ENCODE data around the gene CDH13. TPM values are rescaled to one million over a fixed set of nuclear protein-coding genes. Genes with fewer than 3 reads are reported as not detected.

Gene CDH13
- polyA plus RNA-seq, 1 donor from 2014 or later, result 3.2 TPM

- Histone ChIP-seq H3K9me2 (ENCODE audit: insufficient read depth, low read length) (no peaks in the 10 kb centered on the region), H3K4me3 (ENCODE audit: low read length) (no peak overlapping the region), H3K79me2 (replicated peaks; ENCODE audit: insufficient read depth, low read length) (no peaks in the 10 kb centered on the region), H3K27me3 (ENCODE audit: insufficient read depth, low read depth, low read length) (no peaks in the 10 kb centered on the region), H3K9ac (ENCODE audit: low read length) (no peak overlapping the region), H3K4me2 (ENCODE audit: low read length) (no peak overlapping the region), H4K20me1 (ENCODE audit: insufficient read depth) (no peaks in the 10 kb centered on the region), H3F3A (ENCODE audit: insufficient read depth, low read length, poor library complexity, severe bottlenecking) (no peaks in the 10 kb centered on the region), H3K36me3 (ENCODE audit: insufficient read depth, low read length) (no peaks in the 10 kb centered on the region), H2AFZ (ENCODE audit: low read depth, low read length) (no peak overlapping the region), H3K9me3 (ENCODE audit: low read length) (no peaks in the 10 kb centered on the region), H3K27ac (ENCODE audit: low read length) (no peak overlapping the region)
- no peak for TF ChIP-seq EP300 (conservative IDR thresholded peaks at IDR 0.05; ENCODE audit: poor library complexity, severe bottlenecking)
- TF ChIP-seq RAD21 (conservative IDR thresholded peaks at IDR 0.05), result no peak
- no peak for TF ChIP-seq POLR2AphosphoS5 (IDR thresholded peaks at IDR 0.05)
- TF ChIP-seq, protein P1, sequence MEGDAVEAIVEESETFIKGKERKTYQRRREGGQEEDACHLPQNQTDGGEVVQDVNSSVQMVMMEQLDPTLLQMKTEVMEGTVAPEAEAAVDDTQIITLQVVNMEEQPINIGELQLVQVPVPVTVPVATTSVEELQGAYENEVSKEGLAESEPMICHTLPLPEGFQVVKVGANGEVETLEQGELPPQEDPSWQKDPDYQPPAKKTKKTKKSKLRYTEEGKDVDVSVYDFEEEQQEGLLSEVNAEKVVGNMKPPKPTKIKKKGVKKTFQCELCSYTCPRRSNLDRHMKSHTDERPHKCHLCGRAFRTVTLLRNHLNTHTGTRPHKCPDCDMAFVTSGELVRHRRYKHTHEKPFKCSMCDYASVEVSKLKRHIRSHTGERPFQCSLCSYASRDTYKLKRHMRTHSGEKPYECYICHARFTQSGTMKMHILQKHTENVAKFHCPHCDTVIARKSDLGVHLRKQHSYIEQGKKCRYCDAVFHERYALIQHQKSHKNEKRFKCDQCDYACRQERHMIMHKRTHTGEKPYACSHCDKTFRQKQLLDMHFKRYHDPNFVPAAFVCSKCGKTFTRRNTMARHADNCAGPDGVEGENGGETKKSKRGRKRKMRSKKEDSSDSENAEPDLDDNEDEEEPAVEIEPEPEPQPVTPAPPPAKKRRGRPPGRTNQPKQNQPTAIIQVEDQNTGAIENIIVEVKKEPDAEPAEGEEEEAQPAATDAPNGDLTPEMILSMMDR (IDR thresholded peaks at IDR 0.05; ENCODE audit: poor library complexity, severe bottlenecking), result no peak
- no peak for TF ChIP-seq REST (IDR thresholded peaks at IDR 0.05; ENCODE audit: borderline replicate concordance)
- TF ChIP-seq SMC3 (conservative IDR thresholded peaks at IDR 0.05; ENCODE audit: poor library complexity), result no peak
- no peak for TF ChIP-seq TAF1 (IDR thresholded peaks at IDR 0.05; ENCODE audit: low read depth)
- no peak for TF ChIP-seq EZH2 (IDR thresholded peaks at IDR 0.05; ENCODE audit: borderline replicate concordance, insufficient read depth, low read length, poor library complexity, severe bottlenecking)
- TF ChIP-seq MXI1 (conservative IDR thresholded peaks at IDR 0.05; ENCODE audit: poor library complexity, severe bottlenecking), result no peak
Measured at GRCh38 chr16:82807311-82807710, 180.5 kb downstream of the CDH13 start.

GRCh38 chr16:82808036-82808435, 181.3 kb downstream of the CDH13 start:
- no peaks in the 10 kb centered on the region for H3K27me3 ChIP-seq (ENCODE audit: insufficient read depth, low read depth, low read length)
- no peaks in the 10 kb centered on the region for H3K9me3 ChIP-seq (ENCODE audit: low read length)
- no peak overlapping the region for H3K27ac ChIP-seq (ENCODE audit: low read length)
- H3F3A ChIP-seq (ENCODE audit: insufficient read depth, low read length, poor library complexity, severe bottlenecking), result no peaks in the 10 kb centered on the region
- H3K4me2 ChIP-seq (ENCODE audit: low read length), result no peak overlapping the region
- H2AFZ ChIP-seq (ENCODE audit: low read depth, low read length), result no peak overlapping the region
- no peak overlapping the region for H3K4me3 ChIP-seq (ENCODE audit: low read length)
- H4K20me1 ChIP-seq (ENCODE audit: insufficient read depth), result no peaks in the 10 kb centered on the region
- H3K36me3 ChIP-seq (ENCODE audit: insufficient read depth, low read length), result no peaks in the 10 kb centered on the region
- TF ChIP-seq EP300 (conservative IDR thresholded peaks at IDR 0.05; ENCODE audit: poor library complexity, severe bottlenecking) (no peak), RAD21 (conservative IDR thresholded peaks at IDR 0.05) (no peak)
- TF ChIP-seq, protein P1 (IDR thresholded peaks at IDR 0.05; ENCODE audit: poor library complexity, severe bottlenecking), result no peak
- H3K9ac ChIP-seq (ENCODE audit: low read length), result no peak overlapping the region
- H3K9me2 ChIP-seq (ENCODE audit: insufficient read depth, low read length), result no peaks in the 10 kb centered on the region
- H3K79me2 ChIP-seq (replicated peaks; ENCODE audit: insufficient read depth, low read length), result no peaks in the 10 kb centered on the region

Measured in neural cell (in vitro differentiated cells).